Activated T-helper 2 cell treated with anti-CD3 and anti-CD28 coated beads, Interferon-gamma antibody, Interleukin-2, Interleukin-4, amounts not matched to agents 10 μg/mL and 5 μg/mL and 100 μg/mL, durations not matched to agents 14 hours and 24 hours and 36 hours (primary cell): ENCODE results near the gene ZNF423. TPM values are rescaled to one million over a fixed set of nuclear protein-coding genes. Genes with fewer than 3 reads are reported as not detected.

Experiments
- DNase-seq: peaks from one replicate; pipeline ENCODE4 v3.0.0; 2021; ENCODE audit warnings: low spot score
- H3K27ac Mint-ChIP-seq: one replicate; pipeline ENCODE4 v1.8.0; 2021; ENCODE audit warnings: mixed read lengths
- H3K27me3 Mint-ChIP-seq: one replicate; pipeline ENCODE4 v1.8.0; 2021; ENCODE audit warnings: low read depth, mixed read lengths
- H3K36me3 Mint-ChIP-seq: one replicate; pipeline ENCODE4 v1.8.0; 2021; ENCODE audit warnings: low read depth, mixed read lengths
- H3K4me1 Mint-ChIP-seq: one replicate; pipeline ENCODE4 v1.8.0; 2021; ENCODE audit warnings: low read depth, mixed read lengths
- H3K4me3 Mint-ChIP-seq: one replicate; pipeline ENCODE4 v1.8.0; 2021; ENCODE audit warnings: low read depth, mild to moderate bottlenecking, moderate library complexity, mixed read lengths
- H3K9me3 Mint-ChIP-seq: one replicate; pipeline ENCODE4 v1.8.0; 2021; ENCODE audit warnings: mixed read lengths
- intact Hi-C: fragments of 100-400 bp; cut with micrococcal nuclease; formaldehyde crosslinking; loops from one replicate; pipeline ENCODE4 v1.15.1; 2023
- total RNA-seq: library from RNA; stranded (reverse); gene quantifications from 2 replicates; pipeline ENCODE4 v1.2.3, GENCODE V29; 2022

Gene ZNF423
- total RNA-seq, 1 donor from 2014 or later, result not detected

DNA sequence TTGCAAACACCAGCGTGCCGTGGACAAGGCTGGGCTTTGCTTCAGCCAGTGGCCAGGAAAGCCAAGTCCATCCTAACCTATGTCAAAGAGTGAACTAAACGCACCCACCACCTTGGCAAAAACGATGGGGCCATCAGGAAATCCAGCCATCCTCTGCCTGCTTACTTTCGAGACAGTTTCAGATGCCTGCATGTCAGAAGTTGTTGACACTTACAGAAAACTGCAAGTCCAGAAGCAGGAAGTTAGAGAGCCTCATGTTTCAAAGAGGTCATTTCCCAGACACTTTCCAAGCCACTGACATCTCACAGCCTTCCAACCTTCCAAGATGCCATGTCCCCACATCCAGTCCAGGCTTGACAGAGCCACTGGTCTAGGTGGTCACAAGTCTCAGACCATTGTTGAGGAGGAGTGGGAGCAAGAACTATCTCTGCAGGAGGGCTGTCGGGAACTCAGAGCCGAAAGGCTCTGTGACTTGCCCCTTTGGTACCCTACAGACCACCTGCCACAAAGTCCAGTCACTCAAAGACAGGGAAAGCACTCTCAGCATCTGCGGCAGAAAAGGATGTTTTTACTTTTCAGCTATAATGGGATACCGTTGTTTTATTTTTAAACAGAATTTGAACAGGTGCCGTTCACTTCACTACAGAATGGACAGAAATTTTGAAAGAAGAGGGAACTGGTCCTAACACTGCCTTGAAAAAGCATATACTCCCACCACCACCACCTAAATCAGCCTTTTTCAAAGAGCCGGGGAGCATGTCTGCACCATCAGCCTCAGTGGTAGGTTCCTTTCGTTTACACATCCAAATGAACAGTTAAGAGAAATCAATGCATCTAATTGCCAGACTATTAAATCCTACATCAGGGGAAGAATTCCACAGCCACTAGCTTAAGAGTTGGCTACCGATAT, 5.1 kb downstream of the ZNF423 start:
- Mint-ChIP-seq H3K27ac (no peak overlapping the region), H3K27me3 (peaks cover 39% of the 10 kb centered on the region), H3K9me3 (no peaks in the 10 kb centered on the region), H3K4me3 (no peak overlapping the region), H3K36me3 (no peaks in the 10 kb centered on the region), H3K4me1 (no peaks in the 10 kb centered on the region)
- intact Hi-C loops, result no loop called here
- DNase-seq, result no peak

- no peaks in the 10 kb centered on the region for H3K9me3 Mint-ChIP-seq
- H3K4me1 Mint-ChIP-seq, result no peaks in the 10 kb centered on the region
- peaks cover 39% of the 10 kb centered on the region for H3K27me3 Mint-ChIP-seq
- H3K4me3 Mint-ChIP-seq, result no peak overlapping the region
- H3K27ac Mint-ChIP-seq, result no peak overlapping the region
- no peak for DNase-seq
- intact Hi-C loops, result no loop called here
- no peaks in the 10 kb centered on the region for H3K36me3 Mint-ChIP-seq
Measured at GRCh38 chr16:49849754-49850108, 6.2 kb downstream of the ZNF423 start.

DNA sequence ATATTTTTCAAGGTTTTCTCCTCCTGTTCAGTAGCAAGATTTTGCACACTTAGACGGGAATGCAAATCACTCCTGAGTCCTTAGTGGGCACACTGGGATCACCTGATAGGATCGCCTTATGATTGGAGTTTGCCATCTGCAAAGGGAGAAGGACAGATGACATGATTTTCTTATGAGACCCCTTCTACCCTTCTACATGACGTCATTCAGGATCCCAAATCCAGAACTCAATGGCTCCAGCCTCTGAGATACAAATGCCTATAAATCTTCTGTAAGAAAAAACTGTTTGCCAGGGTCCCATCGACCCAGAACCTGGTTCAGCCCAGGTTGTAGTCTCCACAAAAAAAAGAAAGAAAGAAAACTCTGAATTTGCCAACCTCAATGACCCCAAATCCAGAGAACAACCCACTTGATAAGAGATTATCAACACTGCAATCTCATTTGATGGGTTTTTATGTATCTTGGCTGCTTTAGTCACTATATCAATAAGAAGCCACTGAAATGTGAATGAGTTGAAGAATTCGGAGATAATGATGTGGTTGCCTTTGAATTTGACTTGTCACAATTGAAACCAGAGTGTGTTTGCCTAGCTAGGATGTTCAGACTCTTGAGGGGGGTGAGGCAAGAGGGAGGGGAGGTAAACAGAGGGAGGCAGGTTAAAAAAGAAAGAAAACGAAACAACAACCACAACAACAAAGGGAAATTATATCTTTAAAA, 6.7 kb downstream of the ZNF423 start:
- no peak overlapping the region for H3K27ac Mint-ChIP-seq
- peaks cover 36% of the 10 kb centered on the region for H3K27me3 Mint-ChIP-seq
- H3K4me3 Mint-ChIP-seq, result no peak overlapping the region
- no peaks in the 10 kb centered on the region for H3K9me3 Mint-ChIP-seq
- DNase-seq, result no peak
- intact Hi-C loops, result no loop called here
- H3K4me1 Mint-ChIP-seq, result no peaks in the 10 kb centered on the region
- H3K36me3 Mint-ChIP-seq, result no peaks in the 10 kb centered on the region

GRCh38 chr16:49848530-49848929, 7.4 kb downstream of the ZNF423 start:
- intact Hi-C loops, result no loop called here
- no peak for DNase-seq
- no peak overlapping the region for H3K27ac Mint-ChIP-seq
- no peak overlapping the region for H3K4me3 Mint-ChIP-seq
- no peaks in the 10 kb centered on the region for H3K9me3 Mint-ChIP-seq
- H3K36me3 Mint-ChIP-seq, result no peaks in the 10 kb centered on the region
- H3K27me3 Mint-ChIP-seq, result peaks cover 31% of the 10 kb centered on the region
- no peaks in the 10 kb centered on the region for H3K4me1 Mint-ChIP-seq

GRCh38 chr16:49846800-49847199, 9.1 kb downstream of the ZNF423 start:
- peaks cover 23% of the 10 kb centered on the region for H3K27me3 Mint-ChIP-seq
- H3K4me3 Mint-ChIP-seq, result no peak overlapping the region
- no peaks in the 10 kb centered on the region for H3K4me1 Mint-ChIP-seq
- no peaks in the 10 kb centered on the region for H3K36me3 Mint-ChIP-seq
- DNase-seq, result no peak
- H3K9me3 Mint-ChIP-seq, result no peaks in the 10 kb centered on the region
- no peak overlapping the region for H3K27ac Mint-ChIP-seq
- intact Hi-C loops, result no loop called here

DNA sequence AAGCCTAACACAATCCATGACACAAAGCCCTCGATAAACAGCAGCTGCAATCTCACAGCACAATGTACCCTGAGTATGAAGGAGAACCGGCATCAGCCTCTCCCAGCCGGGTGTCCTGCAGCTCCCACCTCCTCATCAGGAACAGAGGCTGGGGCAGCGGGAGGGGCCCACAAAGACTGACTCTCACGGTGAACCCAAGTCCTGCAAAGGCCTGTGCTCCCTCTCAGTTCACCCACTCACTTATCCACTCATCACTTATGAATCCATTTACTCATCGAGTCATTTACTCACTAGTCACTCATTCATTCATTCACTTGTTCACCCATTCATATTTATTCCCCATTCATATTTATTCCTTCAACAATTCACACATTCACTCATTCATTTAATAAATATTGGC, 11.6 kb downstream of the ZNF423 start:
- no peaks in the 10 kb centered on the region for H3K4me1 Mint-ChIP-seq
- no peak overlapping the region for H3K27ac Mint-ChIP-seq
- intact Hi-C loops, result no loop called here
- peaks cover 25% of the 10 kb centered on the region for H3K27me3 Mint-ChIP-seq
- H3K9me3 Mint-ChIP-seq, result no peaks in the 10 kb centered on the region
- no peaks in the 10 kb centered on the region for H3K36me3 Mint-ChIP-seq
- no peak for DNase-seq
- H3K4me3 Mint-ChIP-seq, result no peak overlapping the region

- peaks cover 22% of the 10 kb centered on the region for H3K27me3 Mint-ChIP-seq
Measured at GRCh38 chr16:49843758-49844157, 12.2 kb downstream of the ZNF423 start.

GRCh38 chr16:49842972-49843371, 12.9 kb downstream of the ZNF423 start:
- Mint-ChIP-seq H3K4me3 (no peak overlapping the region), H3K27me3 (peaks cover 16% of the 10 kb centered on the region)

More at GRCh38 chr16:49843758-49844157, 12.2 kb downstream of the ZNF423 start:
- H3K9me3 Mint-ChIP-seq, result no peaks in the 10 kb centered on the region
- intact Hi-C loops, result no loop called here
- no peaks in the 10 kb centered on the region for H3K36me3 Mint-ChIP-seq
- H3K27ac Mint-ChIP-seq, result no peak overlapping the region
- no peak overlapping the region for H3K4me3 Mint-ChIP-seq
- DNase-seq, result no peak
- no peaks in the 10 kb centered on the region for H3K4me1 Mint-ChIP-seq

DNA sequence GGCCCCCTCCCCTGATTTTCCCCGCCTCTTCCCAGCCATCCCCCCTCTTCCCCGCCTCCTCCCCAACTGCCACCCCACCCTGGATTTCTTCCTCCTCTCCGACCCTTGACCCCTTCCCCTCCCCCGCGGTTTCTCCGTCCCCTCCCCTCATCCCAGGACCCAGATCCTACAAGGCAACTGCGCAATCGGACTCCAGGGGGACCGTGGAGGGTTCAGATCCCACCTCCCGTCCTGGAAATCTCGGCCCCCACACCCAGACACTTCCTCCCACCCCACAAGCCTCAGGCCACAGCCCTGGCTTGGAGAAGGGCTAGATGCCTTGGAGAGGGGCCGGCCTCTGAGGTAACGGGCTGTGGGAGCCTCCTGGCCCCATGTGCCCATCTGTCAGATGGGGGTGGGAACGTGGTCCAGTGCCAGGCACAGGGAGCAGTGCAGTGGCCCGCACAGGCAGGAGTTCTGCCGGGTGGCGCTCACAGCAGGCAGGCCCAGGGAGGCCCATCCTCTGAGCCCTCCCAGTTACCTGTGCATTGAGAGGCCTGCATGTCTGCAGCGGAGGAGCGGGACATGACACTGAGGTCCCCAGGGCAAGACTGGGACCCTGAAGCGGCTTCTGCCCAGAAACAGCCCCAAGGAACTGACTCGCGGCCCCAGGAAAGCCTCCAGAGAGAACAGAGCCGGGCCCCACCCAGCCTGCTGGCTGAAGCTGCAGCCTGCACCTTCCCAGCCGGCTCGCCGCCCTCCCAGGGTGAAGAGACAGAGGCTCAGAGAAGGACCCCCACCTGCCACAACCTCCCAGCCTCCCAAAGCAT, 16.7 kb downstream of the ZNF423 start:
- Mint-ChIP-seq H3K27me3 (peaks cover 25% of the 10 kb centered on the region), H3K9me3 (no peaks in the 10 kb centered on the region), H3K36me3 (no peaks in the 10 kb centered on the region), H3K4me3 (no peak overlapping the region), H3K4me1 (no peaks in the 10 kb centered on the region), H3K27ac (no peak overlapping the region)
- no peak for DNase-seq
- intact Hi-C loops, result no loop called here

More at GRCh38 chr16:49842972-49843371, 12.9 kb downstream of the ZNF423 start:
- no peak for DNase-seq
- Mint-ChIP-seq H3K9me3 (no peaks in the 10 kb centered on the region), H3K4me1 (no peaks in the 10 kb centered on the region), H3K36me3 (no peaks in the 10 kb centered on the region), H3K27ac (no peak overlapping the region)
- intact Hi-C loops, result no loop called here

DNA sequence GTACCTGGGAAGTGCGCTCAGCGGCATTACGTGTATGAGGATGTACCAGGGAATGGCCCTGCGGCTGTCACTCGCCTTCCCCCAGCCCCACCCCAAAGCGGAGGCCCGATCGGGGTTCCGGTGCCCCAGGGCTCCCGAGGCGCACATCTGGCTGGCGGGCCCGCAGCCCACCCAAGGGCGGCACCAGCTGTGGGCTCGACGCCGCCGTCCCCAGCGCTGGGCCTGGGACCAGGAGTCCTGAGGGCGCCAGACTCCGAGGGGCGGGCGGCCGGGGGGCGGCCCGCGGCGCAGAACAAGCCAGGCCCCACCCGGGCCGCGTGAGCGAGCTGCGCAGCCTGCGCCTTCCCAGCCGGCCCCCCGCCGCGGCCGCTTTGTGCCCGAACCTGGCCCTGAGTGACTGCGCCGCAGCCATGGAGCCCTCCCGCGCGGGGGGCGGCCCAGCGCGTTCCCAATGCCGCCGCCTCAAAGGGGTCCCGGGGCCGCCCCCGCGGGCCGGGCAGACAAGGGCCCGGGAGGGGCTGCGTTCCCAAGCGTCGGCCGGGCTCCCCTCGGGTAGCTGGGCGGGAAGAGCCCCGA, 17.4 kb downstream of the ZNF423 start:
- no peaks in the 10 kb centered on the region for H3K4me1 Mint-ChIP-seq
- H3K4me3 Mint-ChIP-seq, result no peak overlapping the region
- no peak overlapping the region for H3K27ac Mint-ChIP-seq
- H3K9me3 Mint-ChIP-seq, result no peaks in the 10 kb centered on the region
- peaks cover 23% of the 10 kb centered on the region for H3K27me3 Mint-ChIP-seq
- no peaks in the 10 kb centered on the region for H3K36me3 Mint-ChIP-seq
- intact Hi-C loops, result no loop called here
- DNase-seq, result no peak

GRCh38 chr16:49837688-49838410, 18.1 kb downstream of the ZNF423 start:
- Mint-ChIP-seq H3K27ac (no peak overlapping the region), H3K9me3 (no peaks in the 10 kb centered on the region), H3K27me3 (peaks cover 23% of the 10 kb centered on the region), H3K36me3 (no peaks in the 10 kb centered on the region), H3K4me3 (no peak overlapping the region), H3K4me1 (no peaks in the 10 kb centered on the region)
- intact Hi-C loops, result no loop called here
- no peak for DNase-seq

DNA sequence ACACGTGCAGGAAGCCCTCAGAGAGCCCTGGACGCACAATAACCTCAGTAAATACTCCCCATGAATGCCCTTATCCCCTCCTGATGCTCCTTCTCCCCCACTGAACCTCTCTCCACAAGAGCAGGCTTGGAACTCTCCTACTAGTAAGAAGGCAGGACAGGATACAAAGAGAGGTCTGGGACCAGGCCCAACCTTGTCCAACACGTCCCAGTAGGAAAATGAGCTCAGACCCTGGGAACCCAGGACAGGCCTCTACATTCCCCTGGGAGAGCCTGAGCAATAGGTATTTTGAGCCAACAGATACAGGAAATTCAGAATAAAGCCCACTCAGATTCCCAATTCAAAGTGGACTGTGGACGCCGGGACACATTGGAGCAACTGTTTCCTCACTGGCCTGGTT, 19.2 kb downstream of the ZNF423 start:
- no peak overlapping the region for H3K27ac Mint-ChIP-seq
- no peaks in the 10 kb centered on the region for H3K9me3 Mint-ChIP-seq
- H3K4me1 Mint-ChIP-seq, result no peaks in the 10 kb centered on the region
- H3K4me3 Mint-ChIP-seq, result no peak overlapping the region
- DNase-seq, result no peak
- intact Hi-C loops, result no loop called here
- peaks cover 21% of the 10 kb centered on the region for H3K27me3 Mint-ChIP-seq
- no peaks in the 10 kb centered on the region for H3K36me3 Mint-ChIP-seq
